HepG2 (cell line): ENCODE data around the gene SPDYE17.
"Not testable (repeated sequence)": the region's sequence is repeated elsewhere in the genome, so short reads cannot be mapped to it uniquely, and the experiment has no call there.

Experiments used
- MXI1 ChIP-seq: IDR thresholded peaks from 3 replicates; pipeline ENCODE4 v1.6.1; 2012; ENCODE audit warnings: low read depth, low read length, inconsistent platforms, borderline replicate concordance
- NCOR1 ChIP-seq: fragments of 200-600 bp; sonication (generic); IDR thresholded peaks from 2 replicates; pipeline ENCODE4 v1.7.0; 2017; ENCODE audit warnings: antibody characterized with exemption, low read length, borderline replicate concordance
- RXRA ChIP-seq: sonication (generic); formaldehyde crosslinking; IDR thresholded peaks from 2 replicates; pipeline ENCODE4 v1.5.1; 2020; ENCODE audit warnings: missing genetic modification reagents
- TP53 ChIP-seq: sonication (generic); formaldehyde crosslinking; conservative IDR thresholded peaks from 2 replicates; pipeline ENCODE4 v1.4.0; 2020; ENCODE audit warnings: missing genetic modification reagents
- ZBTB7B ChIP-seq: sonication (generic); formaldehyde crosslinking; IDR thresholded peaks from 2 replicates; pipeline ENCODE4 v1.4.0; 2020; ENCODE audit warnings: missing genetic modification reagents

DNA sequence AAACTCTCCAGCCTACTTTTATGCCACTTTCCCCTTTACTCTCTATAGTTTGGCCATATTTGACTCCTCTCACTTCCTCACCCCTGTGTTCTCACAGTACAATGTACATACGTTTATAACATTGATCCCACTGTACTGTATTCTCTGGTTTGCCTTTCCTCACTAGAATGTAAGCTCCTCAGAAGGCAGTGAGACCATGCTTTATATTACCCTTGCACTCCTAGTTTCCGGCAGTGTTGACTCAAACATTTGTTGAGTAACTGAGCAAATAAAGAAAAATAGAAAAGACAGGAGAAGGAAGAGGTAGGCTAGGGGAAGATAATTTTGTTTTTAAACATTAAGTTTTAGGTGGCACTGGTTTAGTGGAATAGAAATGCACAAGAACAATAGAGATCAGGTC is 48.1 kb upstream of the SPDYE17 start:
- not testable (repeated sequence) for TF ChIP-seq RXRA (CRISPR knock-in tag); NCOR1; TP53 (CRISPR knock-in tag); MXI1; ZBTB7B (CRISPR knock-in tag)
